Spleen (tissue), 11 donors: ENCODE measurements around the gene PGGT1B. TPM values are rescaled to one million over a fixed set of nuclear protein-coding genes. Genes with fewer than 3 reads are reported as not detected.
"Not testable (repeated sequence)": the region's sequence is repeated elsewhere in the genome, so short reads cannot be mapped to it uniquely, and the experiment has no call there.

ENCODE experiments used
- DNase-seq: peaks from one replicate; pipeline ENCODE4 v3.0.0-alpha.2; 2020
- H3K27ac ChIP-seq, 8 donors: fragments of 200-600 bp; sonication (generic) in 7 of 8; 1 replicate in 4 of 8; 2 replicates in 4 of 8; pipeline versions ENCODE4 v1.5.0 to v1.8.0; 2016 to 2021; ENCODE audit warnings: inconsistent platforms in 4 of 8, mild to moderate bottlenecking in 4 of 8, moderate library complexity in 1 of 8
- H3K27me3 ChIP-seq, 7 donors: fragments of 200-600 bp; sonication (generic) in 6 of 7; replicated peaks in 1 of 7; 1 replicate in 4 of 7; 2 replicates in 3 of 7; pipeline versions ENCODE4 v1.5.0 to v1.8.0; 2016 to 2021; ENCODE audit warnings: inconsistent platforms in 3 of 7, mild to moderate bottlenecking in 1 of 7
- H3K36me3 ChIP-seq, 6 donors: fragments of 200-600 bp; sonication (generic) in 5 of 6; 1 replicate in 4 of 6; 2 replicates in 2 of 6; pipeline versions ENCODE4 v1.5.0 to v1.8.0; 2016 to 2021; ENCODE audit warnings: inconsistent platforms in 2 of 6
- H3K4me1 ChIP-seq, 6 donors: fragments of 200-600 bp; sonication (generic) in 5 of 6; 1 replicate in 3 of 6; 2 replicates in 3 of 6; pipeline versions ENCODE4 v1.5.0 to v1.8.0; 2016 to 2021; ENCODE audit warnings: inconsistent platforms in 3 of 6
- H3K4me3 ChIP-seq, 8 donors: fragments of 200-600 bp; sonication (generic) in 7 of 8; 1 replicate in 4 of 8; 2 replicates in 4 of 8; pipeline versions ENCODE4 v1.5.0 to v1.8.0; 2016 to 2021; ENCODE audit warnings: inconsistent platforms in 4 of 8, mild to moderate bottlenecking in 4 of 8, moderate library complexity in 2 of 8
- H3K9me3 ChIP-seq, 8 donors: fragments of 200-600 bp; sonication (generic) in 7 of 8; 1 replicate in 4 of 8; 2 replicates in 4 of 8; pipeline versions ENCODE4 v1.5.0 to v1.8.0; 2016 to 2021; ENCODE audit warnings: inconsistent platforms in 4 of 8
- CTCF ChIP-seq, 11 experiments: fragments of 200-600 bp in 7 of 11; fragments of 450-650 bp in 4 of 11; sonication (generic) in 4 of 11; IDR thresholded peaks in 8 of 11; conservative IDR thresholded peaks in 3 of 11; 1 replicate in 7 of 11; 2 replicates in 4 of 11; pipeline versions ENCODE4 v1.4.0 to v1.8.0; 2016 to 2021; ENCODE audit warnings: antibody characterized with exemption in 11 of 11, inconsistent platforms in 4 of 11, mild to moderate bottlenecking in 1 of 11
- POLR2A ChIP-seq, 3 donors: fragments of 450-650 bp; IDR thresholded peaks; one replicate each; pipeline ENCODE4 v1.5.1; 2017; ENCODE audit warnings: antibody characterized with exemption in 3 of 3, mild to moderate bottlenecking in 1 of 3
- POLR2AphosphoS5 ChIP-seq, 3 donors: sonication (generic); formaldehyde crosslinking; IDR thresholded peaks; one replicate each; pipeline ENCODE4 v1.5.1; 2017; ENCODE audit warnings: antibody characterized with exemption in 3 of 3
- WGBS, 5 donors: extraction: QIAGEN DNeasy Blood & Tissue Kit in 3 of 5; methylation state at CpG; one replicate each; pipeline versions ENCODE4 v1.1.5 to v1.1.7; 2013 to 2018; 5-methylcytosine and 5-hydroxymethylcytosine counted together
- intact Hi-C: fragments of 100-400 bp; cut with DNase I; formaldehyde crosslinking; loops from one replicate; pipeline ENCODE4 v1.15.0; 2023; ENCODE audit warnings: low total_unique reads
- polyA plus RNA-seq, 3 donors: library from polyadenylated mRNA; stranded (reverse); fragments of 200-250 nt; gene quantifications; one replicate each; pipeline ENCODE4 v1.2.1, GENCODE V29; 2013
- total RNA-seq, 7 donors: library from RNA; depleted of rRNA in 3 of 7; stranded (reverse); fragments of >200 nt in 3 of 7; fragmentation: NEBNext Ultra II Directional in 4 of 7; extraction: Animal tissue kit (Norgen Biotek cat#: 25700) in 4 of 7; gene quantifications; one replicate each; pipeline versions ENCODE4 v1.1.0 to v1.2.1, GENCODE V29; 2016 to 2021
- donor health status: healthy with polysubstance abuse.
- donor health status: DM: no; HTN: no; CAD: no; lungs with moderate emphysema.
- donor health status: DM: no; HTN: no; CAD: no.
- donor health status: Bipolar disorder and iron deficiency.
- donor health status: healthy.
- donor health status: DM: no; HTN: no; CAD: no.
- donor health status: DM: yes; HTN: yes; CAD: no.

Gene PGGT1B
- total and polyA plus RNA-seq, 10 donors: 3.7 to 59.9 (median 26.8) TPM

GRCh38 chr5:115263078-115263380 is 352 bp upstream of the PGGT1B start:
- WGBS, 5 donors: 47 to 67% (median 58%) methylated on average over 7 of the region's 7 CpGs
- TF ChIP-seq POLR2A (IDR thresholded peaks at IDR 0.05) (no peak), CTCF (IDR thresholded peaks at IDR 0.05 in 8 of 11, conservative IDR thresholded peaks at IDR 0.05 in 3 of 11) (no peak), POLR2AphosphoS5 (IDR thresholded peaks at IDR 0.05) (no peak)

GRCh38 chr5:115262011-115262320 is 711 bp downstream of the PGGT1B start:
- H3K36me3 ChIP-seq: peaks cover 0 to 17% (median 0%) of the 10 kb centered on the region in 6 donors
- no peak for DNase-seq
- H3K4me1 ChIP-seq: peaks cover 26 to 58% (median 44%) of the 10 kb centered on the region in 6 donors
- no peaks in the 10 kb centered on the region for H3K27me3 ChIP-seq
- intact Hi-C loops: no loop called here
- no peaks in the 10 kb centered on the region for H3K9me3 ChIP-seq
- TF ChIP-seq CTCF (IDR thresholded peaks at IDR 0.05 in 8 of 11, conservative IDR thresholded peaks at IDR 0.05 in 3 of 11) (no peak), POLR2AphosphoS5 (IDR thresholded peaks at IDR 0.05) (no peak), POLR2A (IDR thresholded peaks at IDR 0.05) (no peak)
- H3K27ac ChIP-seq: peak overlapping the region; percentile 71 to 95 (median 90)
- H3K4me3 ChIP-seq: peak overlapping the region; percentile 83 to 98 (median 93)
- 5 to 9% (median 7%) methylated on average over 8 of the region's 8 CpGs for WGBS, 5 donors

More at GRCh38 chr5:115263078-115263380, 352 bp upstream of the PGGT1B start:
- no peaks in the 10 kb centered on the region for H3K27me3 ChIP-seq
- H3K4me1 ChIP-seq: peaks cover 26 to 50% (median 41%) of the 10 kb centered on the region in 6 donors
- DNase-seq: no peak
- intact Hi-C loops: no loop called here
- peaks cover 0 to 16% (median 2%) of the 10 kb centered on the region in 6 donors for H3K36me3 ChIP-seq
- H3K4me3 ChIP-seq: peak overlapping the region; percentile 83 to 98 (median 93)
- peak overlapping the region; percentile 71 to 95 (median 90) for H3K27ac ChIP-seq
- no peaks in the 10 kb centered on the region for H3K9me3 ChIP-seq

GRCh38 chr5:115260248-115260647 is 2.4 kb downstream of the PGGT1B start:
- H3K27ac ChIP-seq: no peak overlapping the region
- no peaks in the 10 kb centered on the region for H3K27me3 ChIP-seq
- no peaks in the 10 kb centered on the region for H3K9me3 ChIP-seq
- no peak for DNase-seq
- H3K36me3 ChIP-seq: peaks cover 0 to 28% (median 2%) of the 10 kb centered on the region in 6 donors
- H3K4me1 ChIP-seq: peaks cover 38 to 75% (median 58%) of the 10 kb centered on the region in 6 donors
- 89 to 95% (median 90%) methylated on average over 2 of the region's 2 CpGs for WGBS, 5 donors
- H3K4me3 ChIP-seq: no peak overlapping the region
- no peak for TF ChIP-seq POLR2A (IDR thresholded peaks at IDR 0.05)
- no peak for TF ChIP-seq CTCF (IDR thresholded peaks at IDR 0.05 in 8 of 11, conservative IDR thresholded peaks at IDR 0.05 in 3 of 11)
- TF ChIP-seq POLR2AphosphoS5 (IDR thresholded peaks at IDR 0.05): no peak
- intact Hi-C loops: no loop called here

- TF ChIP-seq CTCF (IDR thresholded peaks at IDR 0.05 in 8 of 11, conservative IDR thresholded peaks at IDR 0.05 in 3 of 11) (no peak), POLR2AphosphoS5 (IDR thresholded peaks at IDR 0.05) (no peak), POLR2A (IDR thresholded peaks at IDR 0.05) (no peak)
Measured at GRCh38 chr5:115257981-115258380, 4.7 kb downstream of the PGGT1B start.

GRCh38 chr5:115249379-115249778 is 13.3 kb downstream of the PGGT1B start:
- DNase-seq, H3K27me3 ChIP-seq, intact Hi-C loops, H3K4me3 ChIP-seq, H3K27ac ChIP-seq, H3K9me3 ChIP-seq: not testable (repeated sequence)
- WGBS, 5 donors: 71 to 87% (median 77%) methylated on average over 5 of the region's 5 CpGs
- H3K36me3 ChIP-seq: peaks cover 0 to 34% (median 4%) of the 10 kb centered on the region in 6 donors
- peaks cover 0 to 60% (median 10%) of the 10 kb centered on the region in 6 donors for H3K4me1 ChIP-seq

More at GRCh38 chr5:115257981-115258380, 4.7 kb downstream of the PGGT1B start:
- intact Hi-C loops: no loop called here
- H3K4me1 ChIP-seq: peaks cover 36 to 93% (median 60%) of the 10 kb centered on the region in 6 donors
- H3K36me3 ChIP-seq: peaks cover 0 to 23% (median 2%) of the 10 kb centered on the region in 6 donors
- H3K27ac ChIP-seq: no peak overlapping the region
- DNase-seq: no peak
- no peaks in the 10 kb centered on the region for H3K27me3 ChIP-seq
- no peak overlapping the region for H3K4me3 ChIP-seq
- H3K9me3 ChIP-seq: no peaks in the 10 kb centered on the region
